CD14-positive monocyte (primary cell): ENCODE measurements around the gene PRXL2C. TPM values are rescaled to one million over a fixed set of nuclear protein-coding genes. Genes with fewer than 3 reads are reported as not detected.

Experiments used
- DNase-seq, 3 donors: peaks; one replicate each; pipeline ENCODE4 v3.0.0-alpha.2; 2011 to 2022
- H2AFZ ChIP-seq: 2 replicates; pipeline ENCODE4 v1.6.0; 2012; ENCODE audit warnings: mild to moderate bottlenecking, low read depth, low read length, inconsistent platforms; ENCODE audit not compliant: insufficient read depth, poor library complexity, severe bottlenecking
- H3K27ac ChIP-seq, 2 donors: 1 replicate in 1 of 2; 2 replicates in 1 of 2; pipeline ENCODE4 v1.5.1; 2012 to 2013; ENCODE audit warnings: low read length in 2 of 2, control low read depth in 1 of 2, inconsistent platforms in 1 of 2, low read depth in 1 of 2, mild to moderate bottlenecking in 1 of 2
- H3K27me3 ChIP-seq, 2 donors: one replicate each; pipeline versions ENCODE4 v1.6.0 to v1.6.1; 2011 to 2013; ENCODE audit warnings: low read length in 2 of 2; ENCODE audit not compliant: control insufficient read depth in 2 of 2, insufficient read depth in 2 of 2
- H3K36me3 ChIP-seq, 2 donors: replicated peaks in 1 of 2; 1 replicate in 1 of 2; 2 replicates in 1 of 2; pipeline versions ENCODE4 v1.5.1 to v1.6.1; 2012 to 2013; ENCODE audit warnings: low read length in 2 of 2, control low read depth in 1 of 2, inconsistent platforms in 1 of 2, mild to moderate bottlenecking in 1 of 2; ENCODE audit not compliant: insufficient read depth in 2 of 2, control insufficient read depth in 1 of 2
- H3K4me1 ChIP-seq, 2 donors: 1 replicate in 1 of 2; 2 replicates in 1 of 2; pipeline versions ENCODE4 v1.5.1 to v1.6.1; 2012 to 2013; ENCODE audit warnings: low read length in 2 of 2, control low read depth in 1 of 2, inconsistent platforms in 1 of 2, mild to moderate bottlenecking in 1 of 2, moderate library complexity in 1 of 2; ENCODE audit not compliant: insufficient read depth in 2 of 2, control insufficient read depth in 1 of 2
- H3K4me2 ChIP-seq: replicated peaks from 2 replicates; pipeline ENCODE3; 2012; ENCODE audit warnings: low read length, moderate library complexity, mild to moderate bottlenecking; ENCODE audit not compliant: poor library complexity, severe bottlenecking; ENCODE audit errors: extremely low read depth
- H3K4me3 ChIP-seq, 3 experiments: fragments of 200-600 bp in 1 of 3; sonication (generic) in 1 of 3; replicated peaks in 1 of 3; 1 replicate in 2 of 3; 2 replicates in 1 of 3; pipeline ENCODE4 v1.5.1; 2011 to 2013; ENCODE audit warnings: low read length in 3 of 3, mild to moderate bottlenecking in 3 of 3, control low read depth in 2 of 3, low read depth in 2 of 3, inconsistent platforms in 1 of 3, moderate library complexity in 1 of 3
- H3K79me2 ChIP-seq: 2 replicates; pipeline ENCODE4 v1.6.0; 2012; ENCODE audit warnings: mild to moderate bottlenecking, control low read depth, inconsistent platforms, low read length, moderate library complexity; ENCODE audit not compliant: insufficient read depth
- H3K9ac ChIP-seq: 2 replicates; pipeline ENCODE4 v1.6.0; 2017; ENCODE audit warnings: low read length, mild to moderate bottlenecking; ENCODE audit not compliant: insufficient read depth, poor library complexity, severe bottlenecking
- H3K9me3 ChIP-seq, 2 donors: replicated peaks in 1 of 2; 1 replicate in 1 of 2; 2 replicates in 1 of 2; pipeline versions ENCODE4 v1.5.1 to v1.6.1; 2012 to 2013; ENCODE audit warnings: low read length in 2 of 2, control low read depth in 1 of 2; ENCODE audit not compliant: control insufficient read depth in 1 of 2, insufficient read depth in 1 of 2
- H4K20me1 ChIP-seq: 2 replicates; pipeline ENCODE4 v1.6.0; 2012; ENCODE audit warnings: mild to moderate bottlenecking, low read length, control low read depth, moderate library complexity; ENCODE audit not compliant: insufficient read depth
- H3K27ac Mint-ChIP-seq, 7 donors: one replicate each; pipeline ENCODE4 v1.8.0; 2020; ENCODE audit warnings: mild to moderate bottlenecking in 7 of 7, mixed read lengths in 7 of 7, moderate library complexity in 6 of 7, inconsistent platforms in 2 of 7
- H3K27me3 Mint-ChIP-seq, 3 donors: one replicate each; pipeline ENCODE4 v1.8.0; 2021 to 2022; ENCODE audit warnings: low read depth in 3 of 3, mild to moderate bottlenecking in 3 of 3, mixed read lengths in 3 of 3, moderate library complexity in 3 of 3, inconsistent platforms in 1 of 3
- H3K36me3 Mint-ChIP-seq, 2 donors: one replicate each; pipeline ENCODE4 v1.8.0; 2020; ENCODE audit warnings: mixed read lengths in 2 of 2, inconsistent platforms in 1 of 2, mild to moderate bottlenecking in 1 of 2
- H3K4me1 Mint-ChIP-seq: one replicate; pipeline ENCODE4 v1.8.0; 2020; ENCODE audit warnings: mild to moderate bottlenecking, mixed read lengths
- H3K4me3 Mint-ChIP-seq, 2 donors: one replicate each; pipeline ENCODE4 v1.8.0; 2020; ENCODE audit warnings: mild to moderate bottlenecking in 2 of 2, mixed read lengths in 2 of 2, moderate library complexity in 1 of 2
- H3K9me3 Mint-ChIP-seq, 7 donors: one replicate each; pipeline ENCODE4 v1.8.0; 2020 to 2022; ENCODE audit warnings: mixed read lengths in 7 of 7, mild to moderate bottlenecking in 6 of 7, moderate library complexity in 6 of 7, inconsistent platforms in 2 of 7
- CTCF ChIP-seq: fragments of 200-600 bp; IDR thresholded peaks from one replicate; pipeline ENCODE4 v1.8.0; 2022; ENCODE audit warnings: antibody characterized with exemption, mild to moderate bottlenecking
- WGBS: methylation state at CpG from one replicate; pipeline ENCODE4 v1.1.5; 2013; ENCODE audit warnings: missing lambda C conversion rate; ENCODE audit not compliant: insufficient coverage; 5-methylcytosine and 5-hydroxymethylcytosine counted together
- intact Hi-C, 2 donors: fragments of 100-400 bp; cut with micrococcal nuclease; formaldehyde crosslinking; loops; one replicate each; pipeline versions ENCODE4 v1.15.0 to v1.15.1; 2023
- polyA plus RNA-seq, 3 donors: library from polyadenylated mRNA; depleted of rRNA in 1 of 3; unstranded in 2 of 3; stranded (reverse) in 1 of 3; fragments of 300-500 nt in 2 of 3; fragments of >200 nt in 1 of 3; fragmentation: Illumina TruSeq in 2 of 3; gene quantifications; 1 replicate in 2 of 3; 2 replicates in 1 of 3; pipeline ENCODE4 v1.2.3, GENCODE V29; 2012 to 2021

PRXL2C gene
- polyA plus RNA-seq, 3 donors, result 9.2 to 14.6 (median 9.3) TPM

DNA sequence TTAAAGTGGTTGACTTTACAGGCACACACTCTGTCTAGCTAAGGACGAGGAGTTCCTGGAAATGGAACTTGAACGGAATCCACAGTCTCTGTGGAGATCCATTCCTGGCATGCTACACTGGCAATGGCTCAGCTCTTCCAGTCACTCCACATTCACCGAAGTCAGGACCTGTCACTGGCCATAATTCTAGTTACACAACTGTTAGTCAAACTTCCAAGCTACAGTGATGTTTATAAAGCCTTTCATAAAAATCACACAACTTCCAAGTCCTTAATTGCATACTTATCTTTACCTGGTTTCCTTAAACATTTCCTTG is 51.2 kb downstream of the PRXL2C start:
- no peak for TF ChIP-seq CTCF
- H3K4me1 ChIP-seq, result no peaks in the 10 kb centered on the region
- Mint-ChIP-seq H3K4me3 (no peak overlapping the region), H3K36me3 (no peaks in the 10 kb centered on the region), H3K27me3 (peaks cover 1 to 7% (median 6%) of the 10 kb centered on the region in 3 donors), H3K9me3 (peaks cover 0 to 8% (median 0%) of the 10 kb centered on the region in 7 donors), H3K27ac (no peak overlapping the region), H3K4me1 (no peaks in the 10 kb centered on the region)
- H3K79me2 ChIP-seq, result no peaks in the 10 kb centered on the region
- H2AFZ ChIP-seq, result no peak overlapping the region
- H3K36me3 ChIP-seq, result no peaks in the 10 kb centered on the region
- peaks cover 0 to 2% of the 10 kb centered on the region in 2 donors for H3K27me3 ChIP-seq
- H3K4me3 ChIP-seq, result no peak overlapping the region
- no peak for DNase-seq
- no peaks in the 10 kb centered on the region for H3K9me3 ChIP-seq
- no peaks in the 10 kb centered on the region for H4K20me1 ChIP-seq
- no peak overlapping the region for H3K4me2 ChIP-seq
- no peak overlapping the region for H3K9ac ChIP-seq
- intact Hi-C loops, result no loop called here
- H3K27ac ChIP-seq, result no peak overlapping the region
- WGBS, result 96% methylated on average over 2 of the region's 3 CpGs

GRCh38 chr9:96603305-96604003 is 51.7 kb downstream of the PRXL2C start:
- no peak overlapping the region for H3K4me2 ChIP-seq
- no peak overlapping the region for H3K4me3 ChIP-seq
- Mint-ChIP-seq H3K36me3 (no peaks in the 10 kb centered on the region), H3K27ac (no peak overlapping the region), H3K27me3 (peaks cover 1 to 6% (median 5%) of the 10 kb centered on the region in 3 donors), H3K4me1 (no peaks in the 10 kb centered on the region), H3K9me3 (peaks cover 0 to 8% (median 0%) of the 10 kb centered on the region in 7 donors), H3K4me3 (no peak overlapping the region)
- no peak for TF ChIP-seq CTCF
- no peak overlapping the region for H3K9ac ChIP-seq
- no peak overlapping the region for H2AFZ ChIP-seq
- no peaks in the 10 kb centered on the region for H4K20me1 ChIP-seq
- H3K36me3 ChIP-seq, result no peaks in the 10 kb centered on the region
- H3K79me2 ChIP-seq, result no peaks in the 10 kb centered on the region
- 93% methylated on average over 6 of the region's 8 CpGs for WGBS
- H3K4me1 ChIP-seq, result no peaks in the 10 kb centered on the region
- DNase-seq, result no peak
- no peak overlapping the region for H3K27ac ChIP-seq
- H3K9me3 ChIP-seq, result no peaks in the 10 kb centered on the region
- intact Hi-C loops, result no loop called here
- peaks cover 0 to 2% of the 10 kb centered on the region in 2 donors for H3K27me3 ChIP-seq
